Cardiac fibroblast (primary cell): Measurements from ENCODE around the gene CDH13.

Experiments
- DNase-seq, 2 donors: peaks; one replicate each; pipeline versions ENCODE4 v3.0.0 to v3.0.0-alpha.2; 2010; ENCODE audit warnings: low read depth in 2 of 2
- H3K4me3 ChIP-seq, 2 donors: replicated peaks in 1 of 2; 1 replicate in 1 of 2; 2 replicates in 1 of 2; pipeline ENCODE4 v1.5.1; 2011; ENCODE audit warnings: low read depth in 2 of 2, low read length in 2 of 2, mild to moderate bottlenecking in 2 of 2, moderate library complexity in 1 of 2
- CTCF ChIP-seq: IDR thresholded peaks from one replicate; pipeline ENCODE4 v1.5.1; 2011; ENCODE audit warnings: low read depth, mild to moderate bottlenecking, low read length, inconsistent platforms

The CDH13 gene

GRCh38 chr16:83390759-83391158, 764.0 kb downstream of the CDH13 start:
- no peak overlapping the region for H3K4me3 ChIP-seq
- TF ChIP-seq CTCF = no peak
- peak in 1 of 2 donors; percentile 3 for DNase-seq

GRCh38 chr16:83392743-83393142, 766.0 kb downstream of the CDH13 start:
- no peak for TF ChIP-seq CTCF
- DNase-seq = no peak
- H3K4me3 ChIP-seq = no peak overlapping the region

GRCh38 chr16:83393196-83393981, 766.6 kb downstream of the CDH13 start:
- peak; percentile 45 for TF ChIP-seq CTCF
- H3K4me3 ChIP-seq = no peak overlapping the region
- DNase-seq = peak; percentile 19 to 65

- no peak for TF ChIP-seq CTCF
- no peak overlapping the region for H3K4me3 ChIP-seq
- DNase-seq = no peak
Measured at GRCh38 chr16:83397601-83398291, 771.0 kb downstream of the CDH13 start.

GRCh38 chr16:83400234-83400633, 773.5 kb downstream of the CDH13 start:
- DNase-seq = peak in 1 of 2 donors; percentile 23
- TF ChIP-seq CTCF = no peak

GRCh38 chr16:83402160-83402814, 775.5 kb downstream of the CDH13 start:
- H3K4me3 ChIP-seq = no peak overlapping the region
- TF ChIP-seq CTCF = no peak
- peak in 1 of 2 donors; percentile 11 for DNase-seq

More at GRCh38 chr16:83400234-83400633, 773.5 kb downstream of the CDH13 start:
- no peak overlapping the region for H3K4me3 ChIP-seq
